Duodenal mucosa (tissue), 2 donors: ENCODE data around the gene KIAA0586.

ENCODE experiments used
- H3K27ac ChIP-seq: one replicate; pipeline ENCODE4 v1.7.0; 2013; ENCODE audit warnings: low read depth, low read length
- H3K27me3 ChIP-seq, 2 donors: one replicate each; pipeline ENCODE4 v1.7.0; 2013; ENCODE audit warnings: low read length in 2 of 2, control low read depth in 1 of 2; ENCODE audit not compliant: insufficient read depth in 2 of 2, control insufficient read depth in 1 of 2
- H3K36me3 ChIP-seq, 2 donors: one replicate each; pipeline ENCODE4 v1.7.0; 2013; ENCODE audit warnings: low read length in 2 of 2, control low read depth in 1 of 2; ENCODE audit not compliant: insufficient read depth in 2 of 2, control insufficient read depth in 1 of 2
- H3K4me1 ChIP-seq, 2 donors: one replicate each; pipeline ENCODE4 v1.7.0; 2013; ENCODE audit warnings: low read length in 2 of 2, control low read depth in 1 of 2; ENCODE audit not compliant: insufficient read depth in 2 of 2, control insufficient read depth in 1 of 2
- H3K4me3 ChIP-seq, 2 donors: one replicate each; pipeline ENCODE4 v1.7.0; 2013; ENCODE audit warnings: low read length in 2 of 2, low read depth in 1 of 2
- H3K9ac ChIP-seq, 2 donors: one replicate each; pipeline ENCODE4 v1.7.0; 2013; ENCODE audit warnings: low read length in 2 of 2, low read depth in 1 of 2
- H3K9me3 ChIP-seq, 2 donors: one replicate each; pipeline ENCODE4 v1.7.0; 2013; ENCODE audit warnings: low read length in 2 of 2, control low read depth in 1 of 2; ENCODE audit not compliant: control insufficient read depth in 1 of 2

KIAA0586 gene

GRCh38 chr14:58540749-58541632 is 113.5 kb downstream of the KIAA0586 start:
- H3K9ac ChIP-seq = no peak overlapping the region
- no peak overlapping the region for H3K4me3 ChIP-seq
- no peaks in the 10 kb centered on the region for H3K4me1 ChIP-seq
- H3K36me3 ChIP-seq = no peaks in the 10 kb centered on the region
- H3K9me3 ChIP-seq = no peaks in the 10 kb centered on the region
- H3K27ac ChIP-seq = no peak overlapping the region
- H3K27me3 ChIP-seq = no peaks in the 10 kb centered on the region

DNA sequence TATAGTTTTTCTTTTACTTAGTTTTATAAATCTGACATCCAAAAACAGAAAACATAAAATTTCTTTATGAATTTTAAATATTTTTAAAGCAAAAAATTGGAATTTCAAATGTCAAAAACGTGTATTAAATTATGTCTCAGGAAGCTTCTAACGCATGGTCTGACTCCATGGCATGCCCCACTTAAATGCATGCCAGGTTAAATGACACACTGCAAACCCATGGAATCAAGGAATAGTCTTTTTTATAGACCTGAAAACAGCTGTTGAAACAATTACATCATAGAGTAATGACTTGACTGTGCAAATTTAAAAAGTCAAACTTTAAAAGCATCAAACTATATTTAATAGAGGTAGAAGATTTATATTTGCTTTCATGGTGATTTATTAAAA is 114.1 kb downstream of the KIAA0586 start:
- no peaks in the 10 kb centered on the region for H3K4me1 ChIP-seq
- no peak overlapping the region for H3K27ac ChIP-seq
- H3K9me3 ChIP-seq = no peaks in the 10 kb centered on the region
- H3K9ac ChIP-seq = no peak overlapping the region
- no peaks in the 10 kb centered on the region for H3K36me3 ChIP-seq
- no peaks in the 10 kb centered on the region for H3K27me3 ChIP-seq
- no peak overlapping the region for H3K4me3 ChIP-seq

DNA sequence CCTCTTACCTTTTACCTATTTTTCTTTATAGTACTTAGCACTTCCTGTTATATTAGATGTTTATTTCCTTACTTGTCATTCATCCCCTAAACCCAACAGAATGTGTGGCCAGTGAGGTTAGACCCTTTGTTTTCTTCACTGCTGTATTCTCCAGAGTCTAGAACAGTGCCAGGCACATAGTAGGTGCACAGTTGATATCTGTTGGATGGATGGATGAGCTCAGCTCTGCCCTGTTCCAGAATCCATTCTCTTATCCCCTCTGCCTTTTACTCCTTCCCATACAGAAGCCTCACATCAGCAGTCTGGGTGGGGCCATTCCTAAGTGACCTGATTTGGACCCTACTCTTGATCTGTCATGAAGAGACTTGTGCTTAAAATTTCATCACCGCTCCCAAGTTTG is 115.7 kb downstream of the KIAA0586 start:
- H3K9ac ChIP-seq = no peak overlapping the region
- no peaks in the 10 kb centered on the region for H3K27me3 ChIP-seq
- H3K36me3 ChIP-seq = no peaks in the 10 kb centered on the region
- H3K4me3 ChIP-seq = no peak overlapping the region
- no peak overlapping the region for H3K27ac ChIP-seq
- H3K4me1 ChIP-seq = no peaks in the 10 kb centered on the region
- H3K9me3 ChIP-seq = no peaks in the 10 kb centered on the region

DNA sequence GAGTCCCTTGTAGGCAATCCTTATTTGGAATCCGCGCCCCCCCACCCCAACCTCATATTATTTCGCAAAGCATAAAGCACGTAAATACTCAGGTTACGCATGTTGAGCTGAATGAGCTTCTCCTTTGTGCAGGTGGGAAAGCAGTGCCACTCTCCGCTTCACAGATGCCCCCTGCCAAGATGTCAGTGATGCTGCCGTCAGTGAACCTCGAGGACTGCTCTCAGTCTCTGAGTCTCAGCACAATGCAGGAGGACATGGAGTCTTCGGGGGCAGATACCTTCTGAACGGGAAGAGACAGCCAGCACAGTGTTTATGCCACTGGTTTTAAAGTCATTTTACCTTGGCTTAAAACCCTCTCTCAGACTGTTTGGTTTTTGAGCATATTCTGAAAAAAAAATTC is 120.1 kb downstream of the KIAA0586 start:
- Histone ChIP-seq H3K9me3 (no peaks in the 10 kb centered on the region), H3K27ac (no peak overlapping the region), H3K4me3 (no peak overlapping the region), H3K4me1 (no peaks in the 10 kb centered on the region), H3K36me3 (no peaks in the 10 kb centered on the region), H3K9ac (no peak overlapping the region), H3K27me3 (no peaks in the 10 kb centered on the region)

- Histone ChIP-seq H3K4me3 (no peak overlapping the region), H3K9ac (no peak overlapping the region), H3K27ac (no peak overlapping the region), H3K27me3 (no peaks in the 10 kb centered on the region), H3K4me1 (no peaks in the 10 kb centered on the region), H3K9me3 (no peaks in the 10 kb centered on the region), H3K36me3 (no peaks in the 10 kb centered on the region)
Measured at GRCh38 chr14:58549105-58549757, 121.7 kb downstream of the KIAA0586 start.

DNA sequence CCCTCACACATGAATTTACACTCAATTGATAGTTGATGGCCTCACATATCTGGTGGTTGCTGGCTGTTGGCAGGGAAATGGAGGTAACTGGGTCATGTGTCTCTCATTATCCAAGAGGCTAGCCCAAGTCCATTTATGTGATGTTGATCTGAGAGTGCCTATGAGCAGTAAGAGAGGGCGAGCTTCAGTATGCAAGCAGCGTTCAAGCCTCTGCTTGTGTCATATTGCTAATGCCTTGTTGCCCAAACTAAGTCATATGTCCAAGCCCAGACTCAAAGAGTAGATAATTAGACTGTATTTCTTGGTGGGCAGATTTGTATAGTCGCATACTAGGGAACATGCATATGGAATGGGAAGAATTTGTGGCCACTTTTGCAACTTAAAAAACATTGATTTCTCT is 126.4 kb downstream of the KIAA0586 start:
- no peaks in the 10 kb centered on the region for H3K4me1 ChIP-seq
- H3K27me3 ChIP-seq = no peaks in the 10 kb centered on the region
- no peak overlapping the region for H3K27ac ChIP-seq
- no peaks in the 10 kb centered on the region for H3K36me3 ChIP-seq
- no peak overlapping the region for H3K4me3 ChIP-seq
- H3K9me3 ChIP-seq = no peaks in the 10 kb centered on the region
- no peak overlapping the region for H3K9ac ChIP-seq

GRCh38 chr14:58555647-58556046 is 128.1 kb downstream of the KIAA0586 start:
- no peaks in the 10 kb centered on the region for H3K4me1 ChIP-seq
- no peak overlapping the region for H3K4me3 ChIP-seq
- H3K9me3 ChIP-seq = no peaks in the 10 kb centered on the region
- no peak overlapping the region for H3K9ac ChIP-seq
- no peak overlapping the region for H3K27ac ChIP-seq
- H3K36me3 ChIP-seq = no peaks in the 10 kb centered on the region
- H3K27me3 ChIP-seq = no peaks in the 10 kb centered on the region

DNA sequence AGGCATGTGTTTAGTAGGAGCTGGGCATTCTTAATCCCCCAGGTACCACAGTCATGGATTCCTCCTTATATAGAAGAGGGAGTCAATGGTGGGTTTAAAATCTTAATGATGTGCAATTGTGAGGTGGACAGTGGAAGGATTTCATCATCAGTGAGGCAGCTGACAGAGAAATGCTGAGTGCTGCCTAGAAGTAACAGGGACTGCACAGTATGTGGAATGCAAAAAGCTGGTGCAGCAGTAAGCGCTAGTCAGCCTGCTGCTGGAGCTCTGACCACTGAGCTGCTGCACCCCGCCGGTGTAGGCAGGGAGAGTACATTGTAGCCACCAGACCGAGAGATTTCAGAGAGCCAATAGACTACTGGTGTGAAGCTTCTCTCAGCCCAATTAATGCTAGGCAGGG is 129.7 kb downstream of the KIAA0586 start:
- Histone ChIP-seq H3K4me3 (no peak overlapping the region), H3K4me1 (no peaks in the 10 kb centered on the region), H3K9me3 (no peaks in the 10 kb centered on the region), H3K27ac (no peak overlapping the region), H3K9ac (no peak overlapping the region), H3K36me3 (no peaks in the 10 kb centered on the region), H3K27me3 (no peaks in the 10 kb centered on the region)

DNA sequence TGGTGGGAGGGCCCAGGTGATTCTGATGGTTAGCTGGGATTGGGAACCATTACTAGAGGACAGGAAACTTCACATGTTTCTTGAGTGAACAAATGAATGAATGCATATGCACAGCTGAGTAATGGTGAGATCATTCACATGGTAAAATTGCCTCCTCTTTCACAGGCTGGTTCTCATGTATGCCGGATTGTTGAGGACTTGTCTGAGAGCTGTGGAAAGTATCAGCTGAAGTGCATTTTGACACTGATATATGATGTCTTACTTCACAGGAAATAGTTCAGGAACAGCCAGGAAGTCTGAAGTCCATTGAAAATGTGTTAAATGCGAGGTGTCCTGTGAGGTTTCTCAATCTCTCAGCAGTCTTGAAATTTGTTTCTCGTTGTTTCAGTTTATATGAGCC is 132.7 kb downstream of the KIAA0586 start:
- H3K27ac ChIP-seq = no peak overlapping the region
- no peaks in the 10 kb centered on the region for H3K4me1 ChIP-seq
- no peaks in the 10 kb centered on the region for H3K36me3 ChIP-seq
- no peaks in the 10 kb centered on the region for H3K27me3 ChIP-seq
- no peak overlapping the region for H3K9ac ChIP-seq
- H3K4me3 ChIP-seq = no peak overlapping the region
- no peaks in the 10 kb centered on the region for H3K9me3 ChIP-seq

GRCh38 chr14:58562141-58562540 is 134.6 kb downstream of the KIAA0586 start:
- Histone ChIP-seq H3K27ac (no peak overlapping the region), H3K4me3 (no peak overlapping the region)

More at GRCh38 chr14:58562141-58562540, 134.6 kb downstream of the KIAA0586 start:
- H3K9me3 ChIP-seq = no peaks in the 10 kb centered on the region
- H3K9ac ChIP-seq = no peak overlapping the region
- H3K36me3 ChIP-seq = no peaks in the 10 kb centered on the region
- no peaks in the 10 kb centered on the region for H3K4me1 ChIP-seq
- H3K27me3 ChIP-seq = no peaks in the 10 kb centered on the region
